ENCODE results near the gene CCDC187. TPM values are rescaled to one million over a fixed set of nuclear protein-coding genes. Genes with fewer than 3 reads are reported as not detected.

The CCDC187 gene
- total RNA-seq, 6 experiments from 2014 or later, result 0.09 to 0.80 (median 0.62) TPM; not detected in 3

DNA sequence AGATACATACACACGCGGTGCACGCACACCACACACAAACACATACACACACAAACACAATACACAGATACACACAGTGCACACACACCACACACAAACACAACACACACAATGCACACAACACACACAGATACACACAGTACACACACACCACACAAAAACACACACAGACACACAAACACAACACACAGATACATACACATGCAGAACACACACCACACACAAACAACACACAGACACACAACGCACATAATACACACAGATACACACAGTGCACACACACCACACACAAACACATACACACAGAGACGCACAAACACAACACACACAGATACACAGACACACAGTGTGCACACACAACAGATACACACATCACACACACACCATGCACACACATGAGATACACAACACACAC is 5.9 kb upstream of the CCDC187 start:
- 58% methylated on average over 3 of the region's 5 CpGs for WGBS (ENCODE audit: insufficient coverage, low coverage, low lambda C conversion rate, missing lambda C conversion rate)
- DNase-seq (no peak), ATAC-seq (no peak)
- Histone ChIP-seq H3K4me3 (no peak overlapping the region), H3K9me3 (peaks cover 0 to 4% (median 0%) of the 10 kb centered on the region in 4 donors), H3K27me3 (no peaks in the 10 kb centered on the region), H3K27ac (no peak overlapping the region), H3K36me3 (no peaks in the 10 kb centered on the region), H3K4me1 (no peaks in the 10 kb centered on the region)
- TF ChIP-seq POLR2A (IDR thresholded peaks at IDR 0.05), result no peak
- TF ChIP-seq, protein P1, sequence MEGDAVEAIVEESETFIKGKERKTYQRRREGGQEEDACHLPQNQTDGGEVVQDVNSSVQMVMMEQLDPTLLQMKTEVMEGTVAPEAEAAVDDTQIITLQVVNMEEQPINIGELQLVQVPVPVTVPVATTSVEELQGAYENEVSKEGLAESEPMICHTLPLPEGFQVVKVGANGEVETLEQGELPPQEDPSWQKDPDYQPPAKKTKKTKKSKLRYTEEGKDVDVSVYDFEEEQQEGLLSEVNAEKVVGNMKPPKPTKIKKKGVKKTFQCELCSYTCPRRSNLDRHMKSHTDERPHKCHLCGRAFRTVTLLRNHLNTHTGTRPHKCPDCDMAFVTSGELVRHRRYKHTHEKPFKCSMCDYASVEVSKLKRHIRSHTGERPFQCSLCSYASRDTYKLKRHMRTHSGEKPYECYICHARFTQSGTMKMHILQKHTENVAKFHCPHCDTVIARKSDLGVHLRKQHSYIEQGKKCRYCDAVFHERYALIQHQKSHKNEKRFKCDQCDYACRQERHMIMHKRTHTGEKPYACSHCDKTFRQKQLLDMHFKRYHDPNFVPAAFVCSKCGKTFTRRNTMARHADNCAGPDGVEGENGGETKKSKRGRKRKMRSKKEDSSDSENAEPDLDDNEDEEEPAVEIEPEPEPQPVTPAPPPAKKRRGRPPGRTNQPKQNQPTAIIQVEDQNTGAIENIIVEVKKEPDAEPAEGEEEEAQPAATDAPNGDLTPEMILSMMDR (IDR thresholded peaks at IDR 0.05), result no peak
- intact Hi-C loops (cut with DNase I), result no loop called here

DNA sequence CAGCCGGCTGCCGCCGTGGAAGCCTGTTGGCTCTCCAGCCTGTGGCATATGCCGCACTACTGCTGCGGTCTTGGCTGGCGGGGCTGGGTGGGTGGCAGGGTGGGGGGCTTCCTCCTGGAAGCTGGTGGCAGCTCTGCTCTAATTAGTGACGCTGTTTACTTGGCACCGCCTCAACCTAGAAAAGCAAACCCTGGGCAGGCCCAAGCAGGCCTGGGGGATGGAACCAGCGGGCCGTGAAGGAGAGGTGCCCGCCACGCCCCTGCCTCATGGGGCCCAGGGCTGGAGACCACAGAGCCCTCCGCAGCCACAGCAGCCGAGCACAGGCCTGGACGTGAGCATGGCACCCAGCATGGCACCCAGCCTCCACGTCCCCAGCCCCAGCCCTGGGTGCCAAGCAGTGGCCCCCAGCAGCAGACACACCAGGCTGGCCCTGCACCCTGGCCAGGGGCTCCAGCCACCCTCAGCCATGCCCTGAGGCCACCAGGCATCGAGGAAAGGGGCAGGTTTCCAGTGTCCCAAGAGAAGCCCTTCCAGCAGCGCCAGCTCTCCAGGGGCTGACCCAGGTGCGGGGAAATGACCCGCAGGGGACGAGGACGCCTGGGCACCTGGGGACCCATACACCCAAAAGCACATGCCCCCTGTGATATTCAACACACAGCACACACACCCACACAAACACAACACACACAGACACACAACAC is 5.4 kb upstream of the CCDC187 start:
- ATAC-seq (no peak), DNase-seq (no peak)

DNA sequence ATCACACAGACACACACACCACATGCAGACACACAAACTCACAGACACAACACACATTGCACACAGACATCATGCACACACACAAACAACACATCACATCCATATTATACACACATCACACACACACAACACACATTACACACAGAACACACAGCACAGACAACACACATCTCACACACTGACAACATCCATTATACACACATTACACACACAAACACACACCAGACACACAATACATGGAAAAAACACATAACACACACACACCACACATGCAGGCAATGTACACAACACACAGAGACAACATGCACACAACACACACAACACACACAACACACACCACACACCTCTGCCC is 4.8 kb upstream of the CCDC187 start:
- intact Hi-C loops (cut with DNase I), result no loop called here
- DNase-seq (no peak), ATAC-seq (no peak)
- Histone ChIP-seq H3K9me3 (no peaks in the 10 kb centered on the region), H3K4me1 (no peaks in the 10 kb centered on the region), H3K4me3 (no peak overlapping the region), H3K27ac (no peak overlapping the region), H3K36me3 (no peaks in the 10 kb centered on the region), H3K27me3 (no peaks in the 10 kb centered on the region)
- no peak for TF ChIP-seq POLR2A (IDR thresholded peaks at IDR 0.05)
- TF ChIP-seq, protein P1 (IDR thresholded peaks at IDR 0.05), result no peak

More for the DNA sequence above, 5.4 kb upstream of the CCDC187 start:
- no peak for TF ChIP-seq POLR2A (IDR thresholded peaks at IDR 0.05)
- TF ChIP-seq, protein P1 (IDR thresholded peaks at IDR 0.05), result no peak
- no peak overlapping the region for H3K4me3 ChIP-seq
- intact Hi-C loops (cut with DNase I), result no loop called here
- H3K27ac ChIP-seq, result no peak overlapping the region
- WGBS (ENCODE audit: insufficient coverage, low coverage, low lambda C conversion rate, missing lambda C conversion rate), result 60% methylated on average over 1 of the region's 22 CpGs
- no peaks in the 10 kb centered on the region for H3K9me3 ChIP-seq
- H3K36me3 ChIP-seq, result no peaks in the 10 kb centered on the region
- H3K4me1 ChIP-seq, result no peaks in the 10 kb centered on the region
- no peaks in the 10 kb centered on the region for H3K27me3 ChIP-seq

DNA sequence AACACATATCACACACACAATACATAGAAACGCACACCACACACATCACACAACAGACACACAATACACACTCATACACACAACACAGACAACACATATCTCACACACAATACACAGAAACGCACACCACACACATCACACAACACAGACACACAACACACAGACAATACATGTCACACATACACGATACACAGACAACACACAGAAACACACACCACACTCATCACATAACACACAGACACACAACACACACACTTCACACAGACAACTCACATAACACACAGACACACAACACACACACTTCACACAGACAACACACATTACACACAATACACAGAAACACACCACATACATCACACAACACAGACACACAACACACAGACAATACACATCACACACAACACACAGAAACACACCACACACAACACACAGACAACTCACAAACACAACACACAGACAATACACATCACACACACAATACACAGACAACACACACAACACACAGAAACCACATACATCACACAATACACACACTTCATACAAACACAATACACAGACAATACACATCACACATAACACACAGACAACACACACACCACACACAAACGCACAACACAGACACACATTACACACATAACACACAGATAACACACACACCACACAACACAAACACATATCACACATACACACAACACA is 4.3 kb upstream of the CCDC187 start:
- intact Hi-C loops (cut with DNase I), result no loop called here
- Histone ChIP-seq H3K27ac (no peak overlapping the region), H3K36me3 (no peaks in the 10 kb centered on the region), H3K27me3 (no peaks in the 10 kb centered on the region), H3K4me3 (no peak overlapping the region), H3K9me3 (no peaks in the 10 kb centered on the region), H3K4me1 (no peaks in the 10 kb centered on the region)
- no peak for ATAC-seq
- no peak for DNase-seq
- 84% methylated on average over 4 of the region's 4 CpGs for WGBS (ENCODE audit: insufficient coverage, low coverage, low lambda C conversion rate, missing lambda C conversion rate)
- TF ChIP-seq, protein P1 (IDR thresholded peaks at IDR 0.05), result no peak
- no peak for TF ChIP-seq POLR2A (IDR thresholded peaks at IDR 0.05)

Data from right lobe of liver (tissue), 6 donors.